H9 (cell line): ENCODE data around the gene SLC6A3. TPM values are rescaled to one million over a fixed set of nuclear protein-coding genes. Genes with fewer than 3 reads are reported as not detected.

Source experiments
- DNase-seq: peaks from one replicate; pipeline ENCODE4 v3.0.0-alpha.2; 2017
- H2AFZ ChIP-seq: one replicate; pipeline ENCODE4 v1.6.1; 2013; ENCODE audit warnings: mild to moderate bottlenecking, low read length, control low read depth, moderate library complexity
- H2AK5ac ChIP-seq: 2 replicates; pipeline ENCODE4 v1.6.1; 2013; ENCODE audit warnings: low read length, control low read depth, mixed read lengths; ENCODE audit not compliant: insufficient read length
- H2BK120ac ChIP-seq: one replicate; pipeline ENCODE4 v1.6.1; 2013; ENCODE audit warnings: low read depth, mild to moderate bottlenecking, low read length, control low read depth, inconsistent platforms; ENCODE audit not compliant: poor library complexity, severe bottlenecking
- H2BK12ac ChIP-seq: 2 replicates; pipeline ENCODE4 v1.6.1; 2013; ENCODE audit warnings: low read length, control low read depth, mixed read lengths, low read depth; ENCODE audit not compliant: insufficient read length
- H2BK15ac ChIP-seq: 2 replicates; pipeline ENCODE4 v1.6.1; 2013; ENCODE audit warnings: low read depth, low read length, control low read depth
- H2BK20ac ChIP-seq: one replicate; pipeline ENCODE4 v1.6.1; 2013; ENCODE audit warnings: low read depth, mild to moderate bottlenecking, low read length, control low read depth, inconsistent platforms; ENCODE audit not compliant: poor library complexity, severe bottlenecking
- H2BK5ac ChIP-seq: 2 replicates; pipeline ENCODE4 v1.6.1; 2013; ENCODE audit warnings: low read length, control low read depth, mixed read lengths; ENCODE audit not compliant: insufficient read length
- H3K14ac ChIP-seq: 2 replicates; pipeline ENCODE4 v1.6.1; 2013; ENCODE audit warnings: low read length, control low read depth; ENCODE audit not compliant: insufficient read depth
- H3K18ac ChIP-seq: 2 replicates; pipeline ENCODE4 v1.6.1; 2013; ENCODE audit warnings: low read depth, mild to moderate bottlenecking, mixed read lengths, low read length, control low read depth; ENCODE audit not compliant: insufficient read length
- H3K23ac ChIP-seq: 2 replicates; pipeline ENCODE4 v1.6.1; 2013; ENCODE audit warnings: low read length, control low read depth, mixed read lengths, low read depth; ENCODE audit not compliant: insufficient read length
- H3K23me2 ChIP-seq: 2 replicates; pipeline ENCODE4 v1.6.1; 2013; ENCODE audit warnings: low read depth, mild to moderate bottlenecking, mixed read lengths, low read length, control low read depth; ENCODE audit not compliant: insufficient read length, poor library complexity, severe bottlenecking
- H3K27ac ChIP-seq: 2 replicates; pipeline ENCODE4 v1.5.1; 2013; ENCODE audit warnings: low read length, control low read depth, mixed read lengths, low read depth; ENCODE audit not compliant: insufficient read length
- H3K27me3 ChIP-seq: 2 replicates; pipeline ENCODE4 v1.6.1; 2013; ENCODE audit warnings: low read length, control low read depth, inconsistent platforms; ENCODE audit not compliant: insufficient read depth
- H3K4ac ChIP-seq: 2 replicates; pipeline ENCODE4 v1.6.1; 2013; ENCODE audit warnings: low read depth, mild to moderate bottlenecking, control low read depth, inconsistent platforms, low read length, moderate library complexity
- H3K4me1 ChIP-seq: 2 replicates; pipeline ENCODE4 v1.6.1; 2013; ENCODE audit warnings: low read length, control low read depth, inconsistent platforms; ENCODE audit not compliant: insufficient read depth
- H3K4me2 ChIP-seq: 2 replicates; pipeline ENCODE4 v1.6.1; 2013; ENCODE audit warnings: low read length, control low read depth, mixed read lengths; ENCODE audit not compliant: insufficient read length, insufficient read depth
- H3K56ac ChIP-seq: 2 replicates; pipeline ENCODE4 v1.6.1; 2013; ENCODE audit warnings: low read depth, mild to moderate bottlenecking, mixed read lengths, low read length, control low read depth; ENCODE audit not compliant: insufficient read length
- H3K79me1 ChIP-seq: 2 replicates; pipeline ENCODE4 v1.6.1; 2013; ENCODE audit warnings: low read depth, mild to moderate bottlenecking, moderate library complexity, low read length, control low read depth, inconsistent platforms; ENCODE audit not compliant: insufficient read depth, poor library complexity, severe bottlenecking
- H3K79me2 ChIP-seq: 2 replicates; pipeline ENCODE4 v1.6.1; 2013; ENCODE audit warnings: low read length, control low read depth, inconsistent platforms; ENCODE audit not compliant: insufficient read depth
- H3K9ac ChIP-seq: 2 replicates; pipeline ENCODE4 v1.6.1; 2013; ENCODE audit warnings: low read length, control low read depth, mixed read lengths; ENCODE audit not compliant: insufficient read length; ENCODE audit errors: extremely low read depth
- H3K9me3 ChIP-seq: one replicate; pipeline ENCODE4 v1.6.1; 2013; ENCODE audit warnings: low read depth, low read length, inconsistent platforms; ENCODE audit not compliant: control insufficient read depth
- H3T11ph ChIP-seq: one replicate; pipeline ENCODE4 v1.6.1; 2013; ENCODE audit warnings: mild to moderate bottlenecking, low read length, control low read depth, inconsistent platforms
- H4K20me1 ChIP-seq: one replicate; pipeline ENCODE4 v1.6.1; 2013; ENCODE audit not compliant: control insufficient read depth, insufficient read length, insufficient read depth
- H4K5ac ChIP-seq: 2 replicates; pipeline ENCODE4 v1.6.1; 2013; ENCODE audit warnings: low read depth, mild to moderate bottlenecking, mixed read lengths, low read length, control low read depth; ENCODE audit not compliant: insufficient read length
- H4K8ac ChIP-seq: replicated peaks from 2 replicates; pipeline ENCODE4 v1.6.1; 2013; ENCODE audit warnings: low read length, control low read depth, mixed read lengths, low read depth; ENCODE audit not compliant: insufficient read length
- H4K91ac ChIP-seq: 2 replicates; pipeline ENCODE4 v1.6.1; 2013; ENCODE audit warnings: low read depth, mild to moderate bottlenecking, moderate library complexity, mixed read lengths, low read length, control low read depth; ENCODE audit not compliant: insufficient read length
- H3K27ac Mint-ChIP-seq, 3 experiments: 2 replicates in 2 of 3; 3 replicates in 1 of 3; pipeline ENCODE4 v1.8.0; 2020 to 2021; ENCODE audit warnings: mixed read lengths in 3 of 3, mild to moderate bottlenecking in 1 of 3, moderate library complexity in 1 of 3
- H3K27me3 Mint-ChIP-seq: 2 replicates; pipeline ENCODE4 v1.8.0; 2021; ENCODE audit warnings: low read depth, mild to moderate bottlenecking, moderate library complexity, mixed read lengths
- H3K36me3 Mint-ChIP-seq, 3 experiments: 2 replicates in 2 of 3; 3 replicates in 1 of 3; pipeline ENCODE4 v1.8.0; 2020 to 2021; ENCODE audit warnings: low read depth in 3 of 3, mixed read lengths in 3 of 3; ENCODE audit not compliant: insufficient read depth in 1 of 3
- H3K4me1 Mint-ChIP-seq, 2 experiments: 2 replicates each; pipeline ENCODE4 v1.8.0; 2020; ENCODE audit warnings: mixed read lengths in 2 of 2
- H3K4me3 Mint-ChIP-seq, 2 experiments: 2 replicates in 1 of 2; 3 replicates in 1 of 2; pipeline ENCODE4 v1.8.0; 2020 to 2021; ENCODE audit warnings: mild to moderate bottlenecking in 2 of 2, mixed read lengths in 2 of 2, moderate library complexity in 1 of 2
- H3K9me3 Mint-ChIP-seq, 2 experiments: 2 replicates in 1 of 2; 3 replicates in 1 of 2; pipeline ENCODE4 v1.8.0; 2020; ENCODE audit warnings: mild to moderate bottlenecking in 2 of 2, mixed read lengths in 2 of 2, moderate library complexity in 1 of 2
- WGBS: extraction: QIAGEN DNeasy Blood & Tissue Kit; methylation state at CpG from one replicate; pipeline ENCODE4 v1.1.7; 2013; ENCODE audit warnings: missing lambda C conversion rate, low lambda C conversion rate, mixed read lengths; ENCODE audit not compliant: insufficient read length; ENCODE audit errors: extremely low coverage; 5-methylcytosine and 5-hydroxymethylcytosine counted together
- total RNA-seq: library from RNA; stranded (reverse); gene quantifications from 2 replicates; pipeline ENCODE4 v1.2.1, GENCODE V29; 2021
- TF ChIP-seq, protein P1 (sequence below): fragments of 200-600 bp; sonication (generic); conservative IDR thresholded peaks from 3 replicates; pipeline ENCODE4 v1.8.0; 2021; ENCODE audit warnings: antibody characterized with exemption, mild to moderate bottlenecking

SLC6A3 gene
- total RNA-seq, 1 experiment from 2014 or later, result 0.61 TPM

DNA sequence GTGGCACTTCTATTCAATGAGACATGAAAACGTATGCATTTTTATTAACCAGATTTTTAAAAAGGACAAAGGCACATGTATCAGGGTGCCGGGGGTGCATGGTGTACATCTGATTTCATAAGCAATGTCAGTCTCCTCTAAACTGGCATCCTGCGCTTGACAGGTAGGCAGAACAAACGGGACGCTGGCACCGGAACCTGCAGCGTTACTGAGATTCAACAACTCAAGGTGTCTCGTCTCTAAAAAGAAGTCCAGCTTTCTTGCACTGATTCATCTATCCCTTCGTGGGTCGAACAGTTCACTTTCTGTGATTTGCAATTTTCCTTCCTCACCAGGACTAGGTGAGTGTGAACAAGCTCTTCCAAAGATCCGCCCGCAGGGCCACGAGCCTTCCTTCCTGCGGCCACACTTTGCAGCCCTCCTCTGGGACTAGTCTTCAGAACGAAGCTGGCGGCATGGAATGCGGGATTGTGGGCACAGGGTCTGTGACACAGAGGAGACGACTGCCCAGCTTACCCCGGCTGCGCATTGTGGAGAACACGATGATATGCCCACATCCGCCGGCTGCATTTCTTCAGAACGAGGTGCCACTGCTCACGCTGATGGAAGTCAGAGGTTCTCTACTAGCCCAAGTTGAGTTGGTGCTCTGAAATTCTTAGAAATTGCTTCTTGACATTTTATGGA, 7.2 kb downstream of the SLC6A3 start:
- H3K4ac ChIP-seq, result no peak overlapping the region
- H3K4me3 Mint-ChIP-seq, result no peak overlapping the region
- no peak for DNase-seq
- no peak overlapping the region for H2BK12ac ChIP-seq
- no peak overlapping the region for H2AK5ac ChIP-seq
- no peak overlapping the region for H3K4me2 ChIP-seq
- no peaks in the 10 kb centered on the region for H3K23me2 ChIP-seq
- H4K8ac ChIP-seq, result no peak overlapping the region
- H2BK120ac ChIP-seq, result no peak overlapping the region
- peaks cover 3% of the 10 kb centered on the region; the same call in 1 of the 2 replicates for H3K27me3 ChIP-seq
- no peak overlapping the region for H4K91ac ChIP-seq
- H3K56ac ChIP-seq, result no peak overlapping the region
- no CpG with 5 or more reads among the region's 25 CpGs for WGBS
- peaks cover 11 to 17% of the 10 kb centered on the region in 2 experiments for H3K9me3 Mint-ChIP-seq
- TF ChIP-seq, protein P1, sequence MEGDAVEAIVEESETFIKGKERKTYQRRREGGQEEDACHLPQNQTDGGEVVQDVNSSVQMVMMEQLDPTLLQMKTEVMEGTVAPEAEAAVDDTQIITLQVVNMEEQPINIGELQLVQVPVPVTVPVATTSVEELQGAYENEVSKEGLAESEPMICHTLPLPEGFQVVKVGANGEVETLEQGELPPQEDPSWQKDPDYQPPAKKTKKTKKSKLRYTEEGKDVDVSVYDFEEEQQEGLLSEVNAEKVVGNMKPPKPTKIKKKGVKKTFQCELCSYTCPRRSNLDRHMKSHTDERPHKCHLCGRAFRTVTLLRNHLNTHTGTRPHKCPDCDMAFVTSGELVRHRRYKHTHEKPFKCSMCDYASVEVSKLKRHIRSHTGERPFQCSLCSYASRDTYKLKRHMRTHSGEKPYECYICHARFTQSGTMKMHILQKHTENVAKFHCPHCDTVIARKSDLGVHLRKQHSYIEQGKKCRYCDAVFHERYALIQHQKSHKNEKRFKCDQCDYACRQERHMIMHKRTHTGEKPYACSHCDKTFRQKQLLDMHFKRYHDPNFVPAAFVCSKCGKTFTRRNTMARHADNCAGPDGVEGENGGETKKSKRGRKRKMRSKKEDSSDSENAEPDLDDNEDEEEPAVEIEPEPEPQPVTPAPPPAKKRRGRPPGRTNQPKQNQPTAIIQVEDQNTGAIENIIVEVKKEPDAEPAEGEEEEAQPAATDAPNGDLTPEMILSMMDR, result no peak
- no peak overlapping the region for H3K27ac Mint-ChIP-seq
- H2BK20ac ChIP-seq, result no peak overlapping the region
- H3T11ph ChIP-seq, result no peak overlapping the region
- no peaks in the 10 kb centered on the region for H3K79me1 ChIP-seq
- no peaks in the 10 kb centered on the region for H3K4me1 ChIP-seq
- no peak overlapping the region for H2AFZ ChIP-seq
- H3K9me3 ChIP-seq, result peaks cover 7% of the 10 kb centered on the region
- no peak overlapping the region for H3K9ac ChIP-seq
- no peak overlapping the region for H4K5ac ChIP-seq
- no peak overlapping the region for H3K27ac ChIP-seq
- H2BK15ac ChIP-seq, result no peak overlapping the region
- no peak overlapping the region for H3K23ac ChIP-seq
- H3K27me3 Mint-ChIP-seq, result peaks cover 65% of the 10 kb centered on the region
- peaks cover 0 to 6% (median 0%) of the 10 kb centered on the region in 3 experiments; a peak in 3 of 7 replicates for H3K36me3 Mint-ChIP-seq
- peaks cover 4 to 7% of the 10 kb centered on the region in 2 experiments for H3K4me1 Mint-ChIP-seq
- H3K79me2 ChIP-seq, result no peaks in the 10 kb centered on the region
- H2BK5ac ChIP-seq, result no peak overlapping the region
- no peak overlapping the region for H3K14ac ChIP-seq
- no peak overlapping the region for H3K18ac ChIP-seq
- peaks cover 4% of the 10 kb centered on the region for H4K20me1 ChIP-seq
